Fibroblast of skin of left quadriceps (primary cell): ENCODE data around the gene ZNF213.
"Not testable (repeated sequence)": the region's sequence is repeated elsewhere in the genome, so short reads cannot be mapped to it uniquely, and the experiment has no call there.

Experiments used
- DNase-seq, 2 experiments: peaks; one replicate each; pipeline ENCODE4 v3.0.0-alpha.2; 2013; ENCODE audit warnings: low read depth in 2 of 2

Gene ZNF213

GRCh38 chr16:3170440-3171180 is 35.8 kb downstream of the ZNF213 start:
- DNase-seq = no peak

DNA sequence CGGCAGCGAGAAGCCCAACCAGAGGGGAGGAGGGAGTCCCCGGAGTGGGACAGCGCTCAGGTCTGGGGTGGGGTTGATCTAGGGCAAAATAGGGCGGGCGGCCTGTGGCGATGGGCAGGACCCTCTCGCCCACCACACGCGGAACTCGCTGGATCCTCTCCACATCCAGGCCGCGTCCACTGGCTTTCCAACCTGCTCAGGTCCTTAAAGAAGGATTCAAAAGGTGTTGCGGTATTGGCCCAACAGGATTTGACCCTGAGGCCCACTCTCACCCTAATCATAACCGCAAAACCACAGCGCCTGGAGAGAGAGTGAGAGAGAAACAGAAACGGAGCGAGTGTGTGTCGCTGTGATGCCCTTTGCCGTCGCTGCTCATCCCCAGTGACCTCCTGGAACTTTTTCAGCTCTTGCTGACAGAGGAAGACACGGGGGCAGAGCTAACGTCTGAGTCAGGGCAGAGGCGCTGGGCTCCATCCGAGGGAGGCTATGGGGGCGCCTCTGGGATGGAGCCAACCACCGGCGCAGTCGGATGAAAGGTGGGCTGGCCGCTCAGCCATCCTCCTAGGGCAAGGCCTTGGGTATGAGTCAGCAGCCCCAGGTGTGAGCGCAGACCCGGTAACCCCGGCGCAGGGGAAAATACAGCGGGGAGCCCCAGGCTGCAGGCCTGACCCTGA is 36.5 kb downstream of the ZNF213 start:
- no peak for DNase-seq

GRCh38 chr16:3171855-3172593 is 37.2 kb downstream of the ZNF213 start:
- DNase-seq = no peak

DNA sequence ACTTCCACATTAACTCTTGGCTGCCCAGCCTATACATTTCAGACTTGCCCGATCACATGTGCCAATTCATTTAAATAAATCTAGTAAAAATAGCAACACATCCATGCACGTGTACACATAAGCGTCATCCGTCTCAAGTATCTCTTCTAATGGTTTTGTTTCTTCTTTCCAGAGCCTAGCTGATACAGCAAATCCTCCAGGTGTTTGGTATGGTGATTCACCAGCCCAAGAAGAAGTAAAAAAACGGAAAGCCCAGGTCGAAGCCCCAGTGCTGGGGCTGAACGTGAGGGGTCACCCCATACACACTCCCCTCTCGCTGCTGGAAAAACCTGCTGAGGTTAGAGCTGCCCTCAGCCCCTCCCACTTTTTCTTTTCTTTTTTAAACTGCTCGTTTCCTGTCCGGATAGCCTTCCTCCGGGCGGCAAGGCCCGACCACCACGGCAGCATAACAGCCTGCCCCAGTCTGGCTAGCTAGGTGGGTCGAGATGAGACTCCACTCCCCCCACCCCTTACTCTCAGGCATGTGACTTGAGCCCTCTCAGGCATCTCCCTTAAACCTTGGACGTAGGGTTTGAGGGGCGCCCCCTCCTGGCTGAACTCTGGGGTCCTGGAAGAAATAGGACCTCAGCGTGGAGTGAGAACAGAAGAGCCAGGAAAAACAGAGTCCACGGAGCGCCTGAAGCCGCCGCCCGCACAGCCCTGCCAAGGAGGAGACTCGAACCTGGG is 39.2 kb downstream of the ZNF213 start:
- DNase-seq = no peak

DNA sequence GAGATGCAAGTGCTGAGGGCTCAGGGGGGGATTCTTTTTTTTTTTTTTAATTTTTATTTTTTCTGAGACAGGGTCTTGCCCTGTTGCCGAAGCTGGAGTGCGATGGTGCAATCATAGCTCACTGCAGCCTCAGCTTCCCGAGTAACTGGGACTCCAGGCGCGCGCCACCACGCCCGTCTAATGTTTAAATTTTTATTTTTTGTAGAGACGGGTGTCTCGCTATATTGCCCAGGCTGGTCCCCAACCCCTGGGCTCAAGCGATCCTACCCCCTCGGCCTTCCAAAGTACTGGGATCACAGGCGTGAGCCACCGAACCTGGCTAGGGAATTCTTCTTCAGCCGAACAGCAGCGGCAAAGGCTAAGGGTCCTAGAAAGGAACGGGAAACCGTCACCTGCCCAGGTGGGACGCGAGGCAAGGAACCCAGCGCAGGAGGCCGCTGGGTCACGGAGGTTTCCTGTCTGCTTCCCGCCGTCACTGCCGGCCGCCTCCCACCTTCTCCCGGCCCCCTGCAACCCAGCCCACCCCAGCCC is 39.9 kb downstream of the ZNF213 start:
- DNase-seq = no peak

DNA sequence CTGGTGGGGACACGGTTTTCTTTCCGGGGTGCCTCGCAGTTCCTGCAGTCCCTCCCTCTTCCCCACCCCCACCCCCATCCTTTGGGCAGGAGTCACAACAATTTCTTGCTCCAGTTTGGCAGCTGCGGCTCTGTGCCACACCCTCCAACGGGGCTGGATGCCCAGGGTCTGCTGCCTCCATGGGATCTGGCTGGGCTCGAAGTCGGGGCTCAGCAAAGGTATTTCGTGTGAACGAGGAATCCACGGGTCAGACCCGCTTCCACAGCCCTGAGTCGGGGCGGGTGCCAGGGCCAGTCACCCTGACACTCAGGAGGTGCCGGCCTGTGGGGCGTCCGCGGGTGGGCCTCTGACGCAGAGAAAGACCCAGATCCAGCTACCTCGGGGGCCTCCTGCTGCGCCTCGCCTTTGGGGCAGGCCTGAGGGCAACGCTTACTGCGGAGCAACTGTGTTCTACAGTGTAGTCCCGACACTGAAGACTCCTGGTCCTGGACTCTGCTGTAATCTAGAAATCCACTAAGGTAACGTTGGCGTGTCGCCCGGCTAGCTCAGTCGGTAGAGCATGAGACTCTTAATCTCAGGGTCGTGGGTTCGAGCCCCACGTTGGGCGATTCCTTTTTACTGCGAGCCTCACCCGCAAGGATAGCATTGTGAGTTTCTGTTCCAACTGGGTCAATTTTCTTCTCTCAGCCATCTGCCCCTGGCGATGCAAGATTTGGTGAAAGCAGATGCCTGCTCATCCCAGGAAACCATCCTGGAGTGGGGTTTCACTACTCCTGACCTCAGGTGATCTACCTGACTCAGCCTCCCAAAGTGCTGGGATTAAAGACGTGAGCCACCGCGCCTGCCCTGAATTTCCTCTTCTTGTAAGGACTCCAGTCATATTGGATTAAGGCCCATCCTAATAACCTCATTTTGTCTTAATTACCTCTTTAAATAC is 40.6 kb downstream of the ZNF213 start:
- DNase-seq = no peak

DNA sequence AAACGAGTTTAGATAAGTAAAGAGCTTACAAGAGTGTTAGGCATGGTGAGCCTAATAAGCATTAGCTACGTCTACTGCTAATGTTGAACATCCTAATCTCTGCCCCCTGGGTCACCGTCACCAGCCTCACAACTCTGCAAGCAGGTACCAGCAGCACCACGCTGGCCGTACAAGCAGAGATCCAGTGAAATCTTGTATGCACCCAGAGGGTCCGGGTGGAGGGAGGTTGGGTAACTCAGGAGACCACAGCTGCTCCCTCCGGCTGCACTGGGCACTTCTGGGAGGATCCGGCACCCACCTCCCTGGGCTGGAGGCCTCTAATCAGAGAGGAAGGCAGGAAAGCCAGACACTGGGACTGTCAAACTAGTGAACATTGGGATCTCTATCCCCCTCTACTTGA is 44.8 kb downstream of the ZNF213 start:
- no peak for DNase-seq

DNA sequence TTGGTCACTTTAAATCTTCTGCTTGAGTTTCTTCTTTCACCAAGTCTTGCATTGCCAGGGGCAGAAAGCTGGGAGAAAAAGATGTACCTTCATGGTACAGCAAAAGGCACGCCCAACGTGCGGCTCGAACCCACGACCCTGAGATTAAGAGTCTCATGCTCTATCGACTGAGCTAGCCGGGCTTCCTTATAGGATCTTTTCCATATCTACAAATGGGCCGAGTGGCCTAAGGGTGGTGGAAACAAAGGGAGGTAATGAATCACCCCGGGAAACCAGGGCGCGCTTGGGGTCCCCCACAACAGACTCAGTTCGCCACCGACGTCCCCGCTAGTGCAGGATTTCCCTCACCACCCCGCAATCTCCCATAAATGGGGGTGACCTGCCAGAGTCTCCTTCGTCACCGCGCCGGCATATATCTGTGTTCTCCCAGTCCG is 45.6 kb downstream of the ZNF213 start:
- DNase-seq = no peak

GRCh38 chr16:3182293-3182607 is 47.4 kb downstream of the ZNF213 start:
- not testable (repeated sequence) for DNase-seq

- DNase-seq = no peak
Observed at GRCh38 chr16:3182608-3183444, 48.0 kb downstream of the ZNF213 start.

DNA sequence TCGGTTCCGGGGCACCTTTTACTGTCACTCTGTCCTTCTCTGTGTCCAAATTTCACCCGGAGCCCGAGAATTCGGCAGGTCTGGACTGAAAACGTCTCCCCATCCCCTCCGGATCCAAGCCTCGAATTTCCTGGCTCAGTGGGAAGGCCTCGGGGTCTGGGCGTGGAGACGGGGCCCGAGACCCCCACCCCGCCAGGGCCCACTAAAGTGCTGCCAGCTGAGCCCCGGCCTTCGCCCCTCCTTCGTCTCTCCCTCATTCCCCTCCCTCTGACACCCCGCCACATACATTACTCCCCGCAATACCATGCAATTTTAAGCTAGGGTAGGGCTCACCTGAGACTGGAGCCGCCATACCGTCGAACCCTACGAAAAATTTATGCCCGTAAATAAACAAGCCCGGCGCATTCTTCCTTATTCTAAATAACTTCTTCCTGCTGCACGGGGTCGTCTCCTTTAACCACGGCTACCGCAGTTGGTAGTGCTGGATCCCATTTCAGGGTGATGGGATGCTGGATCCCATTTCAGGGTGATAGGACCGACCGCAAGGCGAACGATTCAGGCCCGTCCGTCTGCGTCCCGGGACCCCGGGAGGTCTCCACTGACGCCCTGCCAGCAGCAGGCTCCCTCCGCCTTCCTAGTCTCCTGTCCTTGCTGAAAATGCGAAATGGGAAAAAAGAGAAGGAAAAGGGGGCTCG is 48.8 kb downstream of the ZNF213 start:
- no peak for DNase-seq

- DNase-seq = no peak
Observed at GRCh38 chr16:3186946-3187690, 52.3 kb downstream of the ZNF213 start.

DNA sequence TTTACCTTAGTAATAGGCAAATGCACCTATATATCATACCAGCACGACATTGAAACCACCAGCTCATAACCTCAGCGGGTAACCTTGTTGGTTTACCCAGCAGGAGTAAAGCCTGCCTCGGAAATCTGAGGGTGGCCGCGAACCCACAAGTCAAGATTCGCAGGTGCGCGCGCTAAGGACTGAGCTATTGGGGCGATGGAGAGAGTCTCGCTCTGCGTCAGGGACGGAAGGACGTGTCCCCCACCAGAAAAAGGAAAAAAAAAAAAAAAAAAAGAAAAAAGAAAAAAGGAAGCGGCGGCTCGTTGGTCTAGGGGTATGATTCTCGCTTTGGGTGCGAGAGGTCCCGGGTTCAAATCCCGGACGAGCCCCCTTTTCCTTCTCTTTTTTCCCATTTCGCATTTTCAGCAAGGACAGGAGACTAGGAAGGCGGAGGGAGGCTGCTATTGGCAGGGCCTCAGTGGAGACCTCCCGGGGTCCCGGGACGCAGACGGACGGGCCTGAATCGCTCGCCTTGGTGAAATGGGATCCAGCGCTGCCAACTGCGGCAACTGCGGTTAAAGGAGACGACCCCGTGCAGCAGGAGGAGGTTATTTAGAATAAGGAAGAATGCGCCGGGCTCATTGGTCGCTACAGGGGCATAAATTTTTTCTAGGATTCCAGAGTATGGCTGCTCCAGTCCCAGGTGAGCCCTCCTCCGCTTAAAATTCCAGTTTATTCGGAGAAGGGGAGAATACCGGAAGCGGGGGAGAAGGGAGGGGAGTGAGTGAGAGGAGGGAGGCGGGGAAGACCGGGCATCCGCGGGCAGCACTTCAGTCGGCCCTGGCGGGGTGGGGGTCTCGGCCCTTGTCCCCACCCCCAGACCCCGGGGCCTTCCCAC is 53.2 kb downstream of the ZNF213 start, which contains the start of gene OR1F1:
Gene OR1F1, plus strand, starts transcription at position 407 of the 877 bp plus-strand sequence.
- no peak for DNase-seq

GRCh38 chr16:3188675-3188924 is 53.8 kb downstream of the ZNF213 start:
- no peak for DNase-seq

- no peak for DNase-seq
Observed at GRCh38 chr16:3188925-3189825, 54.3 kb downstream of the ZNF213 start.

DNA sequence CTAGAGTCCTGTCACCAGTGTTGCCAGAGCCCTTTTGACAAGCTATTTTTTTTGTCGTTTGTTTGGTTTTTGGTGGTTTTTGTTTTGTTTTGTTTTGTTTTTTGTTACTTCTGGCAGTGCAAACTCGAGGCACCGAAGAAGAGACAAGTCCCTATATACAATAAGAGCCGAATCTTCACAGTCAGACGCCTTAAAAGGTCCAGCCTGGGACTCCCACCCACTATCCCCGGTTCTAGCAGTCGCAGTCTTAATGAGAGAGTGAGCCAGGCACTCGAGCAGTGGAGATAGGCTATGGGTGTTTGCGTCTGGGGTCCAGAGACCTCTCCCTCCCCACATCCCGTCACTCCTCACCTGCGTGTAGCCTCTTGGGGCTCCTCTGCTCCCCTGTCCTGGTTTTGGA is 55.0 kb downstream of the ZNF213 start:
- no peak for DNase-seq

GRCh38 chr16:3190949-3191353 is 56.1 kb downstream of the ZNF213 start:
- DNase-seq = no peak
